HG03558 (cell line): ENCODE results near the gene ARHGAP45.

Experiments
- ATAC-seq: cut with Tn5 transposase; IDR thresholded peaks from one replicate; pipeline ENCODE4 v1.9.1; 2021; ENCODE audit warnings: moderate number of reproducible peaks; ENCODE audit not compliant: unreplicated experiment; ENCODE audit errors: extremely low read depth

Gene ARHGAP45

GRCh38 chr19:1037621-1038064 lies 29.3 kb upstream of the ARHGAP45 start:
- ATAC-seq, result no peak

- ATAC-seq, result no peak
These were observed 27.9 kb upstream of the ARHGAP45 start for GRCh38 chr19:1038978-1039645.

- ATAC-seq, result peak; percentile 64
These were observed 27.1 kb upstream of the ARHGAP45 start, which contains the start of gene ABCA7 for GRCh38 chr19:1039646-1040475. Gene ABCA7, plus strand, starts transcription at chr19:1040107. Its CDS starts 1,255 bp downstream, at chr19:1041362.

- no peak for ATAC-seq
These were observed 26.3 kb upstream of the ARHGAP45 start for GRCh38 chr19:1040476-1041271.

GRCh38 chr19:1041272-1041834 lies 25.6 kb upstream of the ARHGAP45 start:
- no peak for ATAC-seq

- ATAC-seq, result no peak
These were observed 24.9 kb upstream of the ARHGAP45 start for GRCh38 chr19:1041835-1042685.

- ATAC-seq, result no peak
These were observed 24.1 kb upstream of the ARHGAP45 start for GRCh38 chr19:1042689-1043511.

- ATAC-seq, result no peak
These were observed 21.7 kb upstream of the ARHGAP45 start for GRCh38 chr19:1045247-1045603.

GRCh38 chr19:1046117-1046626 lies 20.8 kb upstream of the ARHGAP45 start:
- no peak for ATAC-seq

- no peak for ATAC-seq
These were observed 19.9 kb upstream of the ARHGAP45 start for GRCh38 chr19:1046836-1047695.

GRCh38 chr19:1047696-1048147 lies 19.2 kb upstream of the ARHGAP45 start:
- ATAC-seq, result no peak

GRCh38 chr19:1049106-1049505 lies 17.9 kb upstream of the ARHGAP45 start:
- ATAC-seq, result no peak

GRCh38 chr19:1049800-1050199 lies 17.2 kb upstream of the ARHGAP45 start:
- no peak for ATAC-seq

GRCh38 chr19:1050989-1051788 lies 15.8 kb upstream of the ARHGAP45 start:
- no peak for ATAC-seq

- ATAC-seq, result no peak
These were observed 15.2 kb upstream of the ARHGAP45 start for GRCh38 chr19:1051791-1052190.

GRCh38 chr19:1052349-1052975 lies 14.5 kb upstream of the ARHGAP45 start:
- ATAC-seq, result no peak
